Esophagus squamous epithelium (tissue), 5 donors: ENCODE results near the gene HIF1AN. TPM values are rescaled to one million over a fixed set of nuclear protein-coding genes. Genes with fewer than 3 reads are reported as not detected.

Experiments used
- DNase-seq: peaks from one replicate; lab custom pipeline; 2025; lab: John Stamatoyannopoulos, UW
- H3K27ac ChIP-seq, 4 donors: fragments of 200-600 bp; sonication (generic); one replicate each; pipeline ENCODE4 v1.5.1; 2016 to 2019; ENCODE audit warnings: mild to moderate bottlenecking in 1 of 4
- H3K27me3 ChIP-seq, 4 donors: fragments of 200-600 bp; sonication (generic); 1 replicate in 3 of 4; 2 replicates in 1 of 4; pipeline versions ENCODE4 v1.5.1 to v1.6.0; 2017 to 2021; ENCODE audit warnings: antibody characterized with exemption in 1 of 4
- H3K36me3 ChIP-seq, 3 donors: fragments of 200-600 bp; sonication (generic); one replicate each; pipeline ENCODE4 v1.5.1; 2016 to 2019
- H3K4me1 ChIP-seq, 3 donors: fragments of 200-600 bp; sonication (generic); one replicate each; pipeline ENCODE4 v1.5.1; 2017 to 2019
- H3K4me3 ChIP-seq, 4 donors: fragments of 200-600 bp; sonication (generic); 1 replicate in 3 of 4; 2 replicates in 1 of 4; pipeline ENCODE4 v1.5.1; 2016 to 2019; ENCODE audit warnings: mild to moderate bottlenecking in 2 of 4, moderate library complexity in 1 of 4
- H3K9me3 ChIP-seq, 3 donors: fragments of 200-600 bp; sonication (generic); one replicate each; pipeline ENCODE4 v1.5.1; 2016 to 2019
- POLR2A ChIP-seq, 4 donors: fragments of 450-650 bp; IDR thresholded peaks; one replicate each; pipeline ENCODE4 v1.6.1; 2017; ENCODE audit warnings: antibody characterized with exemption in 4 of 4, mild to moderate bottlenecking in 4 of 4, moderate library complexity in 3 of 4
- WGBS, 2 donors: methylation state at CpG; one replicate each; pipeline ENCODE4 v1.1.5; 2018; 5-methylcytosine and 5-hydroxymethylcytosine counted together
- intact Hi-C: fragments of 100-400 bp; cut with DNase I; formaldehyde crosslinking; loops from one replicate; pipeline ENCODE4 v1.15.0; 2022
- total RNA-seq, 4 donors: library from RNA; depleted of rRNA; stranded (reverse); fragments of >200 nt; gene quantifications; one replicate each; pipeline ENCODE4 v1.1.0, GENCODE V29; 2016
- TF ChIP-seq, protein P1 (sequence below), 6 experiments: fragments of 450-650 bp in 4 of 6; fragments of 200-600 bp in 2 of 6; sonication (generic) in 2 of 6; IDR thresholded peaks; one replicate each; pipeline ENCODE4 v1.5.1; 2016 to 2019; ENCODE audit warnings: antibody characterized with exemption in 6 of 6, mild to moderate bottlenecking in 4 of 6, moderate library complexity in 4 of 6
- donor health status: DM: yes; HTN: yes; CAD: no.

HIF1AN gene
- total RNA-seq, 4 donors from 2014 or later: 8.6 to 13.2 (median 11.6) TPM

DNA sequence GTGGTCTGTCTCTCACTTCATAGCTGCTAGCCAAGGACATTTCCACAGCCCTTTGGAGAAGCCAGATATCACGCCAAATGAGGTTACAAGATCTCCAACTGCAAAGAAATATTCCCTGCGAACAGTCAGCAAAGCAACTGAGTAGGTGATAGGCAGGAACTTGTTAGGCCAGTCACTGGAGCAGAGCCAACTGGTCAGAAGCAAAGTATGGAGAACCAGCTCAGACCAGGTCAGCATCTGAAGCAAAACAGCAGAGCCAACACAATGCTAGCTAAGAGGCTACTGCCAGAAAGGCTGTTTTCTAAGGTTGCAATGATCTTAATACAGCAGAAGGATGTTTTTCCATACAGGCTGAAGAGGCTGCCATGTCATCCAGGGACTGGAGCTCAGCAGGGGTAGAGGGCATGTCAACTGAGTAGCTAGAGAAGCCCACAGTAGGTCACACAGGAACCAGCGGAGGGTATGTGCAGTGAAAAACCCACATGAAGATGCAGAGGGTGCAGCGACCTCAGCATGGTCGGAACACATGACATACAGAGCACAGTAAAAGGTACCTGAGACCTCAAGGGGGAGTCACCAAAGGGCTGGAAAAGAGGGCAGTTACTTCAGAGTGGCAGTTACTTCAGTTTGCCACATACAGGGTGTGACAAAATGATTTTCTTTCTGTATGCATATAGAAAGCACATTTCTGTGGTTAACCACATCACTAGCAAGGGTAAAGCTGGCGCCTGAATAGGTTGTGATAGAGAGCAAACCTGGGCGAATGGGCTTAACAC, 25.0 kb upstream of the HIF1AN start:
- TF ChIP-seq, protein P1, sequence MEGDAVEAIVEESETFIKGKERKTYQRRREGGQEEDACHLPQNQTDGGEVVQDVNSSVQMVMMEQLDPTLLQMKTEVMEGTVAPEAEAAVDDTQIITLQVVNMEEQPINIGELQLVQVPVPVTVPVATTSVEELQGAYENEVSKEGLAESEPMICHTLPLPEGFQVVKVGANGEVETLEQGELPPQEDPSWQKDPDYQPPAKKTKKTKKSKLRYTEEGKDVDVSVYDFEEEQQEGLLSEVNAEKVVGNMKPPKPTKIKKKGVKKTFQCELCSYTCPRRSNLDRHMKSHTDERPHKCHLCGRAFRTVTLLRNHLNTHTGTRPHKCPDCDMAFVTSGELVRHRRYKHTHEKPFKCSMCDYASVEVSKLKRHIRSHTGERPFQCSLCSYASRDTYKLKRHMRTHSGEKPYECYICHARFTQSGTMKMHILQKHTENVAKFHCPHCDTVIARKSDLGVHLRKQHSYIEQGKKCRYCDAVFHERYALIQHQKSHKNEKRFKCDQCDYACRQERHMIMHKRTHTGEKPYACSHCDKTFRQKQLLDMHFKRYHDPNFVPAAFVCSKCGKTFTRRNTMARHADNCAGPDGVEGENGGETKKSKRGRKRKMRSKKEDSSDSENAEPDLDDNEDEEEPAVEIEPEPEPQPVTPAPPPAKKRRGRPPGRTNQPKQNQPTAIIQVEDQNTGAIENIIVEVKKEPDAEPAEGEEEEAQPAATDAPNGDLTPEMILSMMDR (IDR thresholded peaks at IDR 0.05): no peak
- TF ChIP-seq POLR2A (IDR thresholded peaks at IDR 0.05): no peak
- intact Hi-C loops: loop anchor here (10.0 kb wide), 1 partner anchor 76 kb away; no protein-coding TSS in a partner anchor
- DNase-seq: no peak
- Histone ChIP-seq H3K4me3 (no peak overlapping the region), H3K27ac (no peak overlapping the region), H3K27me3 (no peaks in the 10 kb centered on the region), H3K9me3 (no peaks in the 10 kb centered on the region), H3K36me3 (peaks cover 7 to 86% (median 8%) of the 10 kb centered on the region in 3 donors), H3K4me1 (peaks cover 0 to 15% (median 0%) of the 10 kb centered on the region in 3 donors)
- 74 to 75% methylated on average over 7 of the region's 7 CpGs for WGBS, 2 donors

- TF ChIP-seq, protein P1 (IDR thresholded peaks at IDR 0.05): no peak
- no peak for TF ChIP-seq POLR2A (IDR thresholded peaks at IDR 0.05)
- Histone ChIP-seq H3K36me3 (peaks cover 0 to 51% (median 0%) of the 10 kb centered on the region in 3 donors), H3K4me3 (no peak overlapping the region), H3K27ac (no peak overlapping the region), H3K9me3 (no peaks in the 10 kb centered on the region), H3K4me1 (peaks cover 6 to 18% (median 10%) of the 10 kb centered on the region in 3 donors), H3K27me3 (peaks cover 0 to 12% (median 0%) of the 10 kb centered on the region in 4 donors)
- no peak for DNase-seq
- intact Hi-C loops: loop anchor here (5.0 to 10.0 kb wide), 2 partner anchors 81 to 178 kb away; no protein-coding TSS in a partner anchor
- 74 to 76% methylated on average over 3 of the region's 3 CpGs for WGBS, 2 donors
Measured at GRCh38 chr10:100515612-100516011, 20.1 kb upstream of the HIF1AN start.

DNA sequence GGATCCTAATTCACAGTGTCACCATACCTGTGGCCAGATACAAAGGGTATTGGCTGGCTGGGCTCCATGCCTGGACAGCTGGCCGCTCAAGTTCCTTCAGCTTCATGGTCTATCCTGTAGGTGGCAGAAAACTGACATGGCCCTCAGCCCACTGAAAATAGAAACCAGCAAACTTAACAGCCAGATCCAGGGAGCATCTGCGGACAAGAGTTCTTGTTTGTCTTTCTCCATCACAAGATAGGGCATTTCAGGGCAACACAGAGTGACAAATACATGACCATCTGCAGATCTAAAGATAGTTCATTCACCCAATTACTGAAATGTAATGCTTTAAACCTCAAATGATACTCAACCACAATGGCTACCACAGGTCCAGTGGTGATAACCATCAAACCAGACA, 18.9 kb upstream of the HIF1AN start:
- peaks cover 0 to 12% (median 0%) of the 10 kb centered on the region in 4 donors for H3K27me3 ChIP-seq
- peaks cover 0 to 39% (median 0%) of the 10 kb centered on the region in 3 donors for H3K36me3 ChIP-seq
- WGBS, 2 donors: 85 to 100% methylated on average over 1 to 2 of the region's 2 CpGs
- TF ChIP-seq, protein P1 (IDR thresholded peaks at IDR 0.05): no peak
- TF ChIP-seq POLR2A (IDR thresholded peaks at IDR 0.05): no peak
- H3K27ac ChIP-seq: no peak overlapping the region
- H3K4me3 ChIP-seq: no peak overlapping the region
- intact Hi-C loops: loop anchor here (5.0 to 10.0 kb wide), 2 partner anchors 82 to 180 kb away; no protein-coding TSS in a partner anchor
- no peaks in the 10 kb centered on the region for H3K9me3 ChIP-seq
- H3K4me1 ChIP-seq: peaks cover 6 to 16% (median 10%) of the 10 kb centered on the region in 3 donors
- DNase-seq: no peak

- Histone ChIP-seq H3K27me3 (peaks cover 0 to 12% (median 0%) of the 10 kb centered on the region in 4 donors), H3K4me3 (peak overlapping the region; percentile 14 to 64 (median 46)), H3K36me3 (peaks cover 0 to 37% (median 2%) of the 10 kb centered on the region in 3 donors), H3K9me3 (no peaks in the 10 kb centered on the region), H3K4me1 (peaks cover 6 to 16% (median 10%) of the 10 kb centered on the region in 3 donors), H3K27ac (no peak overlapping the region)
- WGBS, 2 donors: 15 to 26% methylated on average over 5 to 6 of the region's 7 CpGs
- intact Hi-C loops: loop anchor here (5.0 to 10.0 kb wide), 2 partner anchors 84 to 182 kb away; no protein-coding TSS in a partner anchor
- TF ChIP-seq POLR2A (IDR thresholded peaks at IDR 0.05): no peak
- TF ChIP-seq, protein P1 (IDR thresholded peaks at IDR 0.05): peak; percentile 36 to 75 (median 66)
- no peak for DNase-seq
Measured at GRCh38 chr10:100518761-100519241, 16.9 kb upstream of the HIF1AN start.
